Suprapubic skin (tissue), 3 donors: ENCODE data around the gene TECRL.

Source experiments
- CTCF ChIP-seq, 2 donors: fragments of 200-600 bp in 1 of 2; fragments of 450-650 bp in 1 of 2; sonication (generic) in 1 of 2; IDR thresholded peaks; one replicate each; pipeline ENCODE4 v1.5.1; 2016 to 2019; ENCODE audit warnings: antibody characterized with exemption in 2 of 2, mild to moderate bottlenecking in 1 of 2, moderate library complexity in 1 of 2
- POLR2A ChIP-seq, 2 donors: fragments of 450-650 bp; IDR thresholded peaks; one replicate each; pipeline ENCODE4 v1.6.1; 2017; ENCODE audit warnings: antibody characterized with exemption in 2 of 2, mild to moderate bottlenecking in 2 of 2, moderate library complexity in 2 of 2

DNA sequence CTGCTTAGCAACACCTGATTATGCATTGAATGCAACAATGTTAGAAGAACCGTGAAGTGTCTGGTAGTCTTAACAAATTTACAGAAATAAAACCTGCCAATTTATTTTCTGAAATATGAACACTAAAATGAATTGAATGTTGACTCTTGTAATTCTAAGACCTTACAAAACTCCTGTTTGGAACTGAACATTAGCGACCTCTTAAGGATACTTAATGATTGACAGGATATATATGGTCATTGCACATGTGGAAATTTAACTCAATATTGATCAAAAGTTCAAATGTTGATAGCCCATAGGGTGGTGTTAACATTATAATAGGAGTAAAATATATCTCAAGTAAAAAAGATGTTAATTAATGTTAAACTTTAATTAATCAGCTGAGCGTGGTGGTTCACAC, 79.1 kb downstream of the TECRL start:
- TF ChIP-seq CTCF (IDR thresholded peaks at IDR 0.05) (no peak), POLR2A (IDR thresholded peaks at IDR 0.05) (no peak)
